ENCODE results near the gene NIP7.

DNA sequence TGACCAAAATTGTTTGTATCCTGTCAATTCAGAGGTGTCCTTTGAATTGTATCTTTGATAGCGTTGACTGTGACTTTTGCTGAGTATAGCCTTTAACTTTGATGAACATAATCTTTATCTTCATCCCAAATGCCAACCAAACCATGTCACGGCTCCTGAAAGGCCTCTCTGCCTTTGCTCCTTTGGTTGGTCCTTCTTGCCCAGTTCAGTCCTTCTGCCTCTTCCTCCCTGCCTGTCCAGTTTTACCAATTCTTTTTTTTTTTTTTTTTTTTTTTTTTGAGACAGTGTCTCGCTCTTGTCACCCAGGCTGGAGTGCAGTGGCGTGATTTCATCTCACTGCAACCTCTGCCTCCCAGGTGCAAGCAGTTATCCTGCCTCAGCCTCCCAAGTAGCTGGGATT lies 41.3 kb upstream of the NIP7 start:
- TF ChIP-seq EZH2 (IDR thresholded peaks at IDR 0.05; ENCODE audit: borderline replicate concordance, low read depth, low read length, severe bottlenecking) (no peak), POLR2A (IDR thresholded peaks at IDR 0.05; ENCODE audit: low read depth, low read length) (no peak), MYC (IDR thresholded peaks at IDR 0.05; ENCODE audit: low read depth, low read length) (no peak), POLR2AphosphoS5 (IDR thresholded peaks at IDR 0.05; ENCODE audit: insufficient read depth, low read depth, low read length) (no peak), JUN (IDR thresholded peaks at IDR 0.05; ENCODE audit: borderline replicate concordance, insufficient read depth, insufficient read length, low read depth) (no peak), GATA2 (IDR thresholded peaks at IDR 0.05; ENCODE audit: insufficient read depth, insufficient read length, low read depth, low read length) (no peak)
- TF ChIP-seq, protein P1, sequence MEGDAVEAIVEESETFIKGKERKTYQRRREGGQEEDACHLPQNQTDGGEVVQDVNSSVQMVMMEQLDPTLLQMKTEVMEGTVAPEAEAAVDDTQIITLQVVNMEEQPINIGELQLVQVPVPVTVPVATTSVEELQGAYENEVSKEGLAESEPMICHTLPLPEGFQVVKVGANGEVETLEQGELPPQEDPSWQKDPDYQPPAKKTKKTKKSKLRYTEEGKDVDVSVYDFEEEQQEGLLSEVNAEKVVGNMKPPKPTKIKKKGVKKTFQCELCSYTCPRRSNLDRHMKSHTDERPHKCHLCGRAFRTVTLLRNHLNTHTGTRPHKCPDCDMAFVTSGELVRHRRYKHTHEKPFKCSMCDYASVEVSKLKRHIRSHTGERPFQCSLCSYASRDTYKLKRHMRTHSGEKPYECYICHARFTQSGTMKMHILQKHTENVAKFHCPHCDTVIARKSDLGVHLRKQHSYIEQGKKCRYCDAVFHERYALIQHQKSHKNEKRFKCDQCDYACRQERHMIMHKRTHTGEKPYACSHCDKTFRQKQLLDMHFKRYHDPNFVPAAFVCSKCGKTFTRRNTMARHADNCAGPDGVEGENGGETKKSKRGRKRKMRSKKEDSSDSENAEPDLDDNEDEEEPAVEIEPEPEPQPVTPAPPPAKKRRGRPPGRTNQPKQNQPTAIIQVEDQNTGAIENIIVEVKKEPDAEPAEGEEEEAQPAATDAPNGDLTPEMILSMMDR (IDR thresholded peaks at IDR 0.05; ENCODE audit: extremely low read depth in 1 of 2, insufficient read depth in 1 of 2, low read depth in 1 of 2, low read length in 2 of 2) = no peak
- TF ChIP-seq, protein P2, sequence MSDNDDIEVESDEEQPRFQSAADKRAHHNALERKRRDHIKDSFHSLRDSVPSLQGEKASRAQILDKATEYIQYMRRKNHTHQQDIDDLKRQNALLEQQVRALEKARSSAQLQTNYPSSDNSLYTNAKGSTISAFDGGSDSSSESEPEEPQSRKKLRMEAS (IDR thresholded peaks at IDR 0.05; ENCODE audit: insufficient read depth, insufficient read length) = no peak
